Parathyroid adenoma (tissue), 2 donors: ENCODE results near the gene LMNA.

ENCODE experiments used
- H2AFZ ChIP-seq: fragments of 300-600 bp; sonication (generic); one replicate; pipeline ENCODE4 v1.7.0; 2017; ENCODE audit warnings: antibody characterized with exemption, mild to moderate bottlenecking
- H3K27ac ChIP-seq: fragments of 300-600 bp; sonication (generic); one replicate; pipeline ENCODE4 v1.7.0; 2017
- H3K27me3 ChIP-seq: fragments of 300-600 bp; sonication (generic); one replicate; pipeline ENCODE4 v1.7.0; 2017; ENCODE audit warnings: low read length; ENCODE audit not compliant: control insufficient read depth, insufficient read depth
- H3K36me3 ChIP-seq: fragments of 300-600 bp; sonication (generic); one replicate; pipeline ENCODE4 v1.7.0; 2017; ENCODE audit warnings: low read length; ENCODE audit not compliant: control insufficient read depth, insufficient read depth
- H3K4me1 ChIP-seq: fragments of 300-600 bp; sonication (generic); one replicate; pipeline ENCODE4 v1.7.0; 2017; ENCODE audit warnings: control low read depth
- H3K4me2 ChIP-seq: fragments of 300-600 bp; sonication (generic); one replicate; pipeline ENCODE4 v1.7.0; 2017; ENCODE audit warnings: low read length
- H3K4me3 ChIP-seq: fragments of 300-600 bp; sonication (generic); one replicate; pipeline ENCODE4 v1.7.0; 2017; ENCODE audit warnings: low read depth, low read length
- H3K79me2 ChIP-seq: fragments of 300-600 bp; sonication (generic); one replicate; pipeline ENCODE4 v1.7.0; 2017; ENCODE audit warnings: control low read depth
- H3K9ac ChIP-seq: fragments of 300-600 bp; sonication (generic); one replicate; pipeline ENCODE4 v1.7.0; 2017; ENCODE audit warnings: mild to moderate bottlenecking
- H3K9me3 ChIP-seq: fragments of 300-600 bp; sonication (generic); one replicate; pipeline ENCODE4 v1.7.0; 2017; ENCODE audit warnings: low read length; ENCODE audit not compliant: control insufficient read depth
- TF ChIP-seq, protein P1 (sequence below): fragments of 300-600 bp; sonication (generic); IDR thresholded peaks from one replicate; pipeline ENCODE4 v1.7.0; 2017; ENCODE audit warnings: antibody characterized with exemption, mild to moderate bottlenecking
- donor health status: primary hyperparathyroidism.

LMNA gene

GRCh38 chr1:156160743-156161171 is 46.2 kb downstream of the LMNA start:
- Histone ChIP-seq H3K27me3 (no peaks in the 10 kb centered on the region), H3K9me3 (no peaks in the 10 kb centered on the region), H3K36me3 (no peaks in the 10 kb centered on the region), H3K79me2 (no peaks in the 10 kb centered on the region), H3K9ac (no peak overlapping the region), H2AFZ (peak overlapping the region; percentile 64), H3K4me3 (no peak overlapping the region), H3K27ac (peak overlapping the region; percentile 11), H3K4me2 (peak overlapping the region; percentile 50), H3K4me1 (peaks cover 4% of the 10 kb centered on the region)
- TF ChIP-seq, protein P1, sequence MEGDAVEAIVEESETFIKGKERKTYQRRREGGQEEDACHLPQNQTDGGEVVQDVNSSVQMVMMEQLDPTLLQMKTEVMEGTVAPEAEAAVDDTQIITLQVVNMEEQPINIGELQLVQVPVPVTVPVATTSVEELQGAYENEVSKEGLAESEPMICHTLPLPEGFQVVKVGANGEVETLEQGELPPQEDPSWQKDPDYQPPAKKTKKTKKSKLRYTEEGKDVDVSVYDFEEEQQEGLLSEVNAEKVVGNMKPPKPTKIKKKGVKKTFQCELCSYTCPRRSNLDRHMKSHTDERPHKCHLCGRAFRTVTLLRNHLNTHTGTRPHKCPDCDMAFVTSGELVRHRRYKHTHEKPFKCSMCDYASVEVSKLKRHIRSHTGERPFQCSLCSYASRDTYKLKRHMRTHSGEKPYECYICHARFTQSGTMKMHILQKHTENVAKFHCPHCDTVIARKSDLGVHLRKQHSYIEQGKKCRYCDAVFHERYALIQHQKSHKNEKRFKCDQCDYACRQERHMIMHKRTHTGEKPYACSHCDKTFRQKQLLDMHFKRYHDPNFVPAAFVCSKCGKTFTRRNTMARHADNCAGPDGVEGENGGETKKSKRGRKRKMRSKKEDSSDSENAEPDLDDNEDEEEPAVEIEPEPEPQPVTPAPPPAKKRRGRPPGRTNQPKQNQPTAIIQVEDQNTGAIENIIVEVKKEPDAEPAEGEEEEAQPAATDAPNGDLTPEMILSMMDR, result no peak

DNA sequence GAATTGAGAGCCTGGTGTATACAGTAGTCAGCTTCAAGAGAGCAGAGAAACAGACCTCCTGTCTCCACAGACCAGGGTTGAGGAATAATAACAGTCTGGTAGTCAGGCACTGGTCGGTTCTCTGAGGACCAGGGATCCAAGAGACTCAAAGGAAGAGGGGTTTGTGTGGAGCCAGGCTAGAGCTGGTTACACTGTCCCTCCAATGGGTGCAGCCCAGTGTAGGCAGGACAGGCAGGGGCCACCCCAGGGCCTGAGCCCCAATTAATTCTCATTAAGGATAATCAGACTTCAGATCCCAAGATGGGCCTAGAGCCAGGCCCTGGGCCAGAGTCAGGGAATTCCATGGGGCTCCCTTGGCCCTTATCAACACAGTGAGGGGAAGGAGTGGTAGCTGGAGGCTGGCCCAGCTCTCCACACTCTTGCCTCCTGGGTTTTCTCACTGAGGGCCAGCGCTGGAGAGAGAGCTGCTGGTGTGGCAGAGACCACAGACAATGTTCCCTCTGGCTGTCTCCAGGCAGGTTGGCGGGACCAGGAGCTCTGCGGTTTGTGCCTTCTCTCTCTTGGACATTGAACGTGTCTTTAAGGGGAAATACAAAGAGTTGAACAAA is 48.0 kb downstream of the LMNA start:
- Histone ChIP-seq H3K27me3 (no peaks in the 10 kb centered on the region), H3K27ac (no peak overlapping the region), H3K36me3 (no peaks in the 10 kb centered on the region), H3K9ac (no peak overlapping the region), H3K9me3 (no peaks in the 10 kb centered on the region), H3K4me3 (no peak overlapping the region), H3K79me2 (no peaks in the 10 kb centered on the region), H3K4me1 (peaks cover 4% of the 10 kb centered on the region), H3K4me2 (no peak overlapping the region), H2AFZ (no peak overlapping the region)
- TF ChIP-seq, protein P1, result no peak

DNA sequence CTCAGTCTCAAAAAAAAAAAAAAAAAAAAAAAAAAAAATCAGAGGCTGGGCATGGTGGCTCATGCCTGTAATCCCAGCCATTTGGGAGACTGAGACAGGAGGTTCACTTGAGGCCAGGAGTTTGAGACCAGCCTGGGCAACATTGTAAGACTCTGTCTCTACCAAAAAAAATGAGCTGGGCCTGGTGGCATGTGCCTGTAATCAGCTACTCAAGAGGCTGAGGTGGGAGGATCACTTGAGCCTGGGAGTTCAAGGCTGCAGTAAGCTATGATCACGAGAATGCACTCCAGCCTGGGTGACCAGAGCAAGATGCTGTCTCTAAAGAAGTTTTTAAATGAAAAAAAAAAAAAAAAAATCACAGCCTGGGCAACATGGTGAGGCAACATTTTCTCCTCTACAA is 49.2 kb downstream of the LMNA start:
- no peak overlapping the region for H3K4me2 ChIP-seq
- H3K27me3 ChIP-seq, result no peaks in the 10 kb centered on the region
- H3K27ac ChIP-seq, result no peak overlapping the region
- H3K9me3 ChIP-seq, result no peaks in the 10 kb centered on the region
- TF ChIP-seq, protein P1, result no peak
- H3K4me1 ChIP-seq, result peaks cover 4% of the 10 kb centered on the region
- H3K4me3 ChIP-seq, result no peak overlapping the region
- H3K9ac ChIP-seq, result no peak overlapping the region
- no peak overlapping the region for H2AFZ ChIP-seq
- H3K79me2 ChIP-seq, result no peaks in the 10 kb centered on the region
- H3K36me3 ChIP-seq, result no peaks in the 10 kb centered on the region

DNA sequence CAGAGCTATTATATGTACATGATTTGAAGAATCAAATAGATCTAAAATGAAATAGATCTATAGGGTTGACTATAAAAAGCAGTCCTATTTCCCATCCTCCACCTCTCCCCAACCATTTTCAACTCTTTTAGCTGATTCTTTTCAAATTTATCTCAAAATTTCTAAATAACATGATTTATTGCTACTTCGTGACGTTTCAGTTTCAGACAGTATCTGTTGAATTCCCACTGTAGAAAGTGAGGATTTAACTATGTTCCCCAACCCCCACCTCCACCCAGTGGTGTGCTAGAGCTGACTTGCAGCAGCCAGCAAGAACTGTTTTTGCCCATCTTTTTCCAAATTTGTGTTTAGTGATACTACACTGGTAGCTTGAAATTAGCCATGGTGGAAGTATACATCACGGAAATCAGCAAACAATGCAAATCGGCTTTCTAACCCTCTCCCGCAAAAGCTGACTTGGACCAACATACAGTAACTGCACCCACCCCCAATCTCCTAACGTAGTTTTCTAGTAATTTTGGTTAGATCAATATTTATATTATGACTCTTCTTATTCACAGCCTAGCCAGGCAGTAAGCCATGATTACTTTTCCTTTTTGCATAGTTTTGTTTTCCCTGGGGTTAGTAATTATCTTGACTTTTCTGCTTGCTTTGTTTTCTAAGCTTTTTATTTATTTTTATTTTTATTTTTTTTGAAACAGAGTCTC is 49.8 kb downstream of the LMNA start:
- Histone ChIP-seq H3K36me3 (no peaks in the 10 kb centered on the region), H3K4me2 (no peak overlapping the region), H3K4me3 (no peak overlapping the region), H2AFZ (no peak overlapping the region), H3K27me3 (no peaks in the 10 kb centered on the region), H3K79me2 (no peaks in the 10 kb centered on the region), H3K4me1 (peaks cover 4% of the 10 kb centered on the region), H3K9ac (no peak overlapping the region), H3K9me3 (no peaks in the 10 kb centered on the region), H3K27ac (no peak overlapping the region)
- TF ChIP-seq, protein P1, result no peak
